KOPT-K1 (cell line): Measurements from ENCODE around the gene ATE1.

Experiments
- H3K27ac ChIP-seq: fragments of 200-600 bp; sonication (generic); 2 replicates; pipeline ENCODE4 v1.5.1; 2016; ENCODE audit warnings: antibody characterized with exemption, mild to moderate bottlenecking, low read depth, low read length; ENCODE audit not compliant: poor library complexity, severe bottlenecking
- H3K36me3 ChIP-seq: fragments of 200-600 bp; sonication (generic); 2 replicates; pipeline ENCODE4 v1.5.1; 2017; ENCODE audit warnings: antibody characterized with exemption, mild to moderate bottlenecking, low read length, moderate library complexity; ENCODE audit not compliant: insufficient read depth
- H3K9me3 ChIP-seq: fragments of 200-600 bp; sonication (generic); 2 replicates; pipeline ENCODE4 v1.5.1; 2017; ENCODE audit warnings: antibody characterized with exemption, low read length, mild to moderate bottlenecking; ENCODE audit not compliant: insufficient read depth, poor library complexity, severe bottlenecking

The ATE1 gene

DNA sequence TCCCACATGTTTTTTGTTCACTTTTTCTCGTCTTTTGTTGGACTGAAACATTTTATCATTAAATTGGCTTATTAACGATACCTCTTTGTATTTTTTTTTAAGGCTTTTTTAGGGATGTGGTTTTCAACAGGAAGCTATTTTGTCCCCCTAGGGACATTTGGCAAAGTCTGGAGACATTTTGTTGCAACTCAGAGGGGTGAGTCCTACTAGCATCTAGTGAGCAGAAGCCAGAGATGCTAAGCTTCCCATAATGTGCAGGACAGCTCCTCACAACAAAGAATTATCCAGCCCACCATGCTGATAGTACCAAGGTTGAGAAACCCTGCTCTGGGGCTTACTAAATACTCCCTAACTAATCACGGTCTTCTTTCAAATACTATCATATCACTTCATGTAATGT is 63.2 kb downstream of the ATE1 start:
- Histone ChIP-seq H3K27ac (no peak overlapping the region), H3K36me3 (peaks cover 34% of the 10 kb centered on the region), H3K9me3 (peaks cover 16% of the 10 kb centered on the region)

DNA sequence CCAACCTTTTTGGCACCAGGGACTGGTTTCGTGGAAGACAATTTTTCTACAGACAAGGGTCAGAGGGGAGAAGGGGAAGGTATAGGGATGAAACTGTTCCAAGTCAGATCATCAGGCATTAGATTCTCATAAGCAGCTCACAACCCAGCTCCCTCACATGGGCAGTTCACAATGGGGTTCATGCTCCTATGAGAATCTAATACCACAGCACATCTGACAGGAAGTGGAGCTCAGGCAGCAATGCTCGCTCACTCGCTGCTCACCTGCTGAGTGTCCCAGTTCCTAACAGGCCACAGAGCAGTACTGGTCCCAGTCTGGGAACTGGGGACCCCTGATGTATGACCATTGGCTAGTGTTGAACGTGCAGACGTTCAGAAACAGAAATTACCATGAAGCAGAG is 63.7 kb downstream of the ATE1 start:
- Histone ChIP-seq H3K36me3 (peaks cover 30% of the 10 kb centered on the region), H3K27ac (no peak overlapping the region), H3K9me3 (peaks cover 16% of the 10 kb centered on the region)

DNA sequence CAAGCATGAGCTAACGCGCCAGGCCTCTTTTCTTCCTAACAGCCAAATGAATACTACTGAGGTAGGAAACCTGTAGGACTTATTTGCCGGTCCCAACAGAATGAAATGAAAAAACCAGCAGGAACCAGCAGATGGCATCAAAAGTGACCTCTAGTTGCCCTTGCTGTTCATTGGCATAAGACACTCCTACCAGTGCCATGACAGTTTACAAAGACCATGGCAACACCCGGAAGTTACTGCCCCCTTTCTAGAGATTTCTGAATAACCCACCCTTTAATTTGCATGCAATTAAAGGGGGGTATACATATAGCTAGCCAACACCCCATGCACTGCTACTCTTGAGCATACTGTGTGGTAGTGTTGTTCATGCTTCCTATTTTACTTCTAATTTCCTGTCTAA is 65.2 kb downstream of the ATE1 start:
- Histone ChIP-seq H3K27ac (no peak overlapping the region), H3K36me3 (peaks cover 26% of the 10 kb centered on the region), H3K9me3 (peaks cover 16% of the 10 kb centered on the region)

DNA sequence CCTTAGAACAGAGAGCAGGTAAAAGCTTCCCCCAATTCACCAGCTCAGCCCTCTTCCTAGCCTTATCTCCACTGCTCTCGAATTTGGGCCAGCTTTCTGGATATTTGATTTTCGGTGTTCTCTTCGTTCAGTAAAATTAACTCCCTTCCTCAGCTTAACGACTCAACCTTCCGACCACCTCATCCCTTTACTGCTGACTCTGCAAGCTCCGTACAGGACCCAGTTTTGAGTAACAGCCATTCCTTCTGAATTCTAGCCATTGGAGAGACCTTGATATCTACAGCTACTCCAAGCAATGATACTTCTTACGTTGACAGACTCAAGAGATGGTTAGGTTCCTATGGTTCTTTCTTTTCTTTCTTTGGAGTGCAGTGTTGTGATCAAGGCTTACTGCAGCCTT is 65.8 kb downstream of the ATE1 start:
- Histone ChIP-seq H3K9me3 (peaks cover 16% of the 10 kb centered on the region), H3K36me3 (peaks cover 32% of the 10 kb centered on the region), H3K27ac (no peak overlapping the region)

DNA sequence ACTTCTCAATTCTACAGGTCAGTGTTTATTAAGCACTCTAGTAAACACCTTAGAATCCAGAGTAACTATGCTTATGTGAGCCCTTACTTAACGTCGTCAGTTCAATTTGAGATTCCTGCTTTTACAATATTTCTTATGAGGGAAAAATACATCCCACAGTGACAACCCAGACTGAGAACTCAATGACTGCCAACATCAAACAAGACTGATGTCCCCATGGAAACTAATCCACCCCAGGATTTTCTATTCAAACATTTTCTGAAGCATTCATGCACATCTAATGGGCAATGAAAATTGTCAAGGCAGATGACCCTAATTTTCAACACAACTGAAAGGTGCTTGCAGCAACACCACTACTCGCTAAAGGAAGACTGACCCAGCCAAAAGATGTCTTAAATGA is 67.0 kb downstream of the ATE1 start:
- peaks cover 23% of the 10 kb centered on the region for H3K9me3 ChIP-seq
- H3K27ac ChIP-seq: no peak overlapping the region
- peaks cover 35% of the 10 kb centered on the region for H3K36me3 ChIP-seq

DNA sequence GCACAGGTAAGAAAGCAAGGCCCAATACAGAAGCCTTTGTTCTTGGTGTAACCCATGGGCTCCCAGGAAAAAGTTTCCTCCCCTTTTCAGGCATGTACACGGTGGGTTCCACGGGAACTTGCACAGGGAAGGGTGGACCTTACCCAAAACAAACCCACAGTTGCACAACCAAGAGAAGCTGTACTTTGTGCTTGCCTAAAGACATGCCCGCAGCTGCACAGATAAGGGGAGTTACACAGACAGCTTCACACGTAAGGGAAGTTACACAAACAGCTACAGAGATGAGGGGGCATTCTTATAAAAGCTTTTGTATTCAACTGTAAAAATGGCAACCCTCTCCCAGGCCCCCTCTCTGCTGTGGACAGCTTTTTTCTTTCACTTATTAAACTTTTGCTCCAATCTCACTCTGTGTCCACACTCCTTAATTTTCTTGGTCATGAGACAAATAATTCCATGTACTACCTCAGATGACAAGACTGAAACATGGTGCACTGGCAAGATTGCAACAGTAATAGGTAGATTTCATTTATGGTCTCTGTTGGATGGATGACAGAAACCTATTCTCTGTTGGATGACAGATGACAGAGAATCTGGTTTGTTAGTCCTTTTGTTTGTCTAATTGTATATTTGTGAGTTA is 72.9 kb downstream of the ATE1 start:
- no peak overlapping the region for H3K27ac ChIP-seq
- H3K9me3 ChIP-seq: peaks cover 22% of the 10 kb centered on the region
- peaks cover 33% of the 10 kb centered on the region for H3K36me3 ChIP-seq

DNA sequence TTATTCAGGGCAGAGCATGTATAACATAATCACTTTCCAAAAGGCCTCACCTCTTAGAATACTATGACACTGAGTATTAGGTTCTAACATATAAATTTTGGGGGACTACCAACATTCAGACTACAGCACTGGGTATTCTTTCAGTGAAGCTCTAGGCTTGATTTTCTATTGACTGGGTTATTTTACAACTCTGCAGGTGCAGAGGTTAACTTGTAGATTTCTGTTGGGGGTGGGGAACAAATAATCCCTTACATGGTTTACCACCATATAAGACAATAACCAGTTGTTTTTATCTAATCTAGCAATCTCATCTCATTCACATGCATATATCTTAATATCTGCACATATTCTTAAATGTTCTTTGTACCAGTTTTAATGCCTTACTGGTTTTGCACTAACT is 73.9 kb downstream of the ATE1 start:
- no peak overlapping the region for H3K27ac ChIP-seq
- H3K9me3 ChIP-seq: peaks cover 22% of the 10 kb centered on the region
- H3K36me3 ChIP-seq: peaks cover 42% of the 10 kb centered on the region

DNA sequence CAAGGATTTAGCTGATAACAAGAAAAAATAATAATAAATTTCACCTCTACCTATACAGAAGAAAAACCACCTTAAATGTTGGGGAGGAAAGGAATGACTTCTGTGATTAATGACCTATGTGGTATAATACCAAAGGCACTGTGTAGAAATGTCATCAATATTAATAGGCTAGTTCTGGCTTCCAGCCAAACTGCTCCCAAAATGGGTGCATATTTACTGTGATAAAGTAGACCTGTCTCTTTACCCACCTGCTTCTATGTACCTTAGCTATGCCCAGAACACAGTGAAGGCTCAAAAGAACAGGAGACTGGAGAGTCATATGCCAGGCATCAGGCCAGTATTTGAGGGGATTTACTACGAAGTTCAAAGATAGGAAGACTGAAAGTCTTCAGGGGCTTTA is 76.0 kb downstream of the ATE1 start:
- Histone ChIP-seq H3K9me3 (peaks cover 22% of the 10 kb centered on the region), H3K36me3 (peaks cover 39% of the 10 kb centered on the region), H3K27ac (no peak overlapping the region)

DNA sequence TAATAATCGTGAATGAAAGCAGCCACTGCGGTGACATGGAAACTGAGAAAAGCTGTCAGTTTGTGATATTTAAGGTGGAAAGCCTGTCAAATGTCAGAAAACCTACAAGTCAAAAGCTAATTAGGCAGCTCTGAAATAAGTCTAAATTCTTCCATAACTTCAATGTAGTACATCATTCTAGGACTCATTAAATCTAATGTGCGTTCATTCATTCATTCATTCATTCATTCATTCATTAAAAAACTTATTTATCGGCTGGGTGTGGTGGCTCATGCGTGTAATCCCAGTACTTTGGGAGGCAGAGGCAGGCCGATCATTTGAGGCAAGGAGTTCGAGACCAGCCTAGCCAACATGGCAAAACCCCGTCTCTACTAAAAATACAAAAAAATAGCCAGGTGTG is 79.7 kb downstream of the ATE1 start:
- Histone ChIP-seq H3K9me3 (peaks cover 17% of the 10 kb centered on the region), H3K27ac (no peak overlapping the region), H3K36me3 (peaks cover 32% of the 10 kb centered on the region)

DNA sequence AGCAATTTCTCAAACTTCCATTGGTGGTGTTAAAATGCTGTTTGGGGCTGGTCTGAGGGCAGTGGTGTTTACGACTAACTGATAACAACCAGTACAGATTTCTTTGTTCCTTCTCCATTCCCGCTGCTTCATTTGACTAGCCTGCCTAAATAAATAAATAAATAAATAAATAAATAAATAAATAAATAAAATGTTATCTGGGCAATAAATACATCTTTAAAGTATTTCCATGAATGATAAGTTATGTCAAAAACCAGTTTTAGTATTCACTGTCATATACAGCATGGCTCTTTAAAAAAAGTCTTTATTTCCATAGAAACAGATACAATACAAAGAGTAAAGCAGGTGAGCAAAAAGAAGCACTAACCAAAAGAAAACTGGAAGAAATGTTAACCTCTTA is 81.3 kb downstream of the ATE1 start:
- peaks cover 17% of the 10 kb centered on the region for H3K9me3 ChIP-seq
- H3K27ac ChIP-seq: no peak overlapping the region
- H3K36me3 ChIP-seq: peaks cover 32% of the 10 kb centered on the region

DNA sequence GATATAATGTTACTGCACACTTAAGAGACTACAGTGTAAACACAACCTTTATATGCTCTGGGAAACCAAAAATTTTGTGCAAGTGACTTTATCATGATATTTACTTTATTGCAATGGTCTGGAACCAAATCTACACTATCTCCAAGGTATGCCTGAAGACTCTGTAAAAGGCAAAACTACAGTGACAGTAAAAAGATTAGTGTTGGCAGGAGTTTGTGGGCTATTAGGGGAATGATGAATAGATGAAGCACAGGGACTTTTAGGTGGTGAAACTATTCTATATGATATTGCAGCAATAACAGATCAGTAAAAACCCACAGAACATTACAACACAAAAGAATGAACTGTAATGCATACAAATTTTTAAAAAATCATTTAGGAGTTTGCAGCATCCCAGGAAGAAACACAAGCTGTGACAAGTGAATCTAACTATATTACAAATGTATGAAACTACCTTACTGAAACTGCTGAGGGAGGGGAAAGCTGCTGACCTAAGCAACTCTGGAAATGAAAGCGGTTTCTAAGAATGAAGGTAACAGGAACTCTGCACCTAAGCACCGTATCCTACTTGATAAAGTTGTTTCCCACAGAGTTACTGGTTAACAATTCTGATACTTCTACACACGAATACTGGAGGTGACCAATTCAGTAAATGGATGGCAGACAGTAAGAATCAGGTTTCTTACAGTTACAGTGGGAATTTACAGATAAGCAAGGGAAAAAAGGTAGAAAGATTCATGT is 82.6 kb downstream of the ATE1 start:
- Histone ChIP-seq H3K9me3 (peaks cover 17% of the 10 kb centered on the region), H3K36me3 (peaks cover 27% of the 10 kb centered on the region), H3K27ac (no peak overlapping the region)

DNA sequence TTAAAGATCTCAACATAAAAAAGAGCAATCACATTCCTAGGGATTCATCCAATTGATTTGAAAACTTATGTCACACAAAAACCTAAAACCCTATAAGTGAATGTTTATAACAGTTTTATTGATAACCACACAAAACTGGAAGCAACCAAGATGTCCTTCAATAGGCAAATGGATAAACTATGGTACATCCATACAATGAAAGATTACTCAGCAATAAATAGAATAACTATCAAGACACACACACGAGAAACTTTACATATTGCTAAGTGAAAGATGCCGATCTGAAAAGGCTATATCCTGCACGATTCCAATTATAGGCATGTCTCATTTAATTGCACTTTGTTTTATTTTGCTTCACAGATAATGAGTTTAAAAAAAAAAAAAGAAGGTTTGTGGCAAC is 83.3 kb downstream of the ATE1 start:
- Histone ChIP-seq H3K27ac (no peak overlapping the region), H3K36me3 (peaks cover 24% of the 10 kb centered on the region), H3K9me3 (peaks cover 17% of the 10 kb centered on the region)

DNA sequence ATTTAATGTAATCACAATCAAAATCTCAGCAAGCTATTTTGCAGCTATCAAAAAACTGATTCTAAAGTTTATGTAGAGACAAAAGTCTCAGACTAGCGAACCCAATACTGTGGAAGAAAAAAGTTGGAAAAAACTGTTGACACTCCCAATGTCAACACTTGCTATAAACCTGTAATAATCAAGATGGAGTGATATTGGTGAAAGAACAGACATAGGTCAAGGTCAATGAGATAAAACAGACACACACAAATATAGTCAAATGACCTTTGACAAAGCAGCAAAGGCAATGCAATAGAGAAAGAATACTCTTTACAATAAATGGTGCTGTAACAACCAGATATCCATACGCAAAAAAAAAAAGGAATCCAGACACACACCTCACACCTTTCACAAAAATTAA is 84.5 kb downstream of the ATE1 start:
- peaks cover 17% of the 10 kb centered on the region for H3K9me3 ChIP-seq
- peaks cover 18% of the 10 kb centered on the region for H3K36me3 ChIP-seq
- H3K27ac ChIP-seq: no peak overlapping the region

DNA sequence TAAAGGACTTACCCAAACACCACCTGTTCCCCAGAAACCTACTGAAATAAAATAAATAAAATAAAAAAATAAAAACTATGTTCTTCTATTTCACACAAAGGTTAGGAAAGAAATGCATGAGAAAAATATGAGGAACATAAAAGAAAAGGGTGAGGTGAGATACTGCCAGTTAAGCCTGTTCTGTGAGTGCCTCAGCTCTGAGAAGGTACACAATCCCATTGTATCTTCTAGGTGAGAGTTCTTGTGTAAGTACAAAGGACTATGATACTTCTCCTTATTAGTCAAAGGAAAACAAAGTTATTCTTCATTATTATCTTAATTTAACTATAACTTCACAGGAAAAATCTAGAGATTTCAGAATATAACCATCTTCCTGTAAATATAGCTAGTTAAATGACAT is 86.0 kb downstream of the ATE1 start:
- Histone ChIP-seq H3K27ac (no peak overlapping the region), H3K9me3 (peaks cover 17% of the 10 kb centered on the region), H3K36me3 (peaks cover 8% of the 10 kb centered on the region; the same call in 1 of the 2 replicates)

DNA sequence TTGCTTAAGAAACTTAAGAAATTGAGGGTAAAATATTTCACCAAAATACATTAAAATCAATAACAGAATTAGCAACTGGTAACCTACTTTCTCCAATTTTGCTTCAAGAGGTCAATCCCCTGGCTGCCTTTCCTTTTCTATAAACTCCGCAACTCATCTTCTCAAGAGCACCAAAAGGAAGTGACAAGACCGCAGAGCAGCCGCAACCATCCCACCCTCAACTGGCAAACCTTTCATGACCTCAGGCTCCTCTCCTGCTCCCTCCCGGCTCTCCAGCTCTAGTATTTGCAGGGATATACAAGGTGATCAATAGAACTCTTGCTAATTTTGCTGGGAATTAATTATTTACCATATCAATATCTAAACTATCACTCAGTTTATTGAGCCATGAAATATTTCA is 88.9 kb downstream of the ATE1 start:
- Histone ChIP-seq H3K27ac (no peak overlapping the region), H3K9me3 (no peaks in the 10 kb centered on the region), H3K36me3 (peaks cover 19% of the 10 kb centered on the region)

DNA sequence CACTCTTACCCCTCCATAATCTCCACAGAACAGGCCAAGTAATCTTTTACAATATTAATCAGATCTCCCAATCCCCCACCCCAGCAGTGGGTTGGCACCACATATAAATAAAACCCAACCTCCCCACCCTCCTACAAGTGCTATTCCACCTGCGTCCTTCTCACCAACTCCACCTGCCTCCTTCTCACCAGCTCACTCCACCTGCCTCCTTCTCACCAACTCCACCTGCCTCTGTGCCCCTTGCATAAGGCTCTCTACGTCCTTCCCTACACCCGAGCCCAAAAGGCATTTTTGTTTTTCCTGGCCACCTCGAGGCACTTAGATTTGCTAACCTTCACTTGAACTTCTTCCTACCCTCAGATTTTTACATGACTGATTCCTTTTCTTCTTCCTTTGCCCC is 89.7 kb downstream of the ATE1 start:
- Histone ChIP-seq H3K36me3 (peaks cover 26% of the 10 kb centered on the region), H3K9me3 (no peaks in the 10 kb centered on the region), H3K27ac (no peak overlapping the region)
